GM19240 (cell line): ENCODE results near the gene TEX14.
"Not testable (repeated sequence)": the region's sequence is repeated elsewhere in the genome, so short reads cannot be mapped to it uniquely, and the experiment has no call there.

Experiments
- DNase-seq: peaks from one replicate; pipeline ENCODE4 v3.0.0; 2011; ENCODE audit warnings: low spot score; ENCODE audit not compliant: insufficient read length

TEX14 gene

GRCh38 chr17:58688521-58688920, 3.3 kb downstream of the TEX14 start:
- no peak for DNase-seq

DNA sequence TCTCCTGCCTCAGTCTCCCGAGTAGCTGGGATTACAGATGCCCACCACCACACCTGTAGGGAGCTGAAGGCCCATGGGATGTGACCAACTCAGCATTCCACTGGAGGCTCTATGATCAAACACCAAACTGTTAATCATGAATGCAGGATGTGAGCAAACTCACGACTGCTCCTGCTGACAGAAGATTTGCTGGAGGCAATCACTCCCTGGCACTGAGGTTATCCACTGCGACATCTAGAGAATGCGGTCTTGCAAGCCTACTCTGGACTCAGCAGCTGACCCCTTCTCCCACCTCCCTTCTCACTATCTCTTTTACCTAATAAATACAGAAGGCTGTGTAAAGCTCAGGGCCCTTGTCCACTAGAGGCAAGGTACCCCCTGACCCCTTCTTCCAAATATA, 4.9 kb downstream of the TEX14 start:
- no peak for DNase-seq

- not testable (repeated sequence) for DNase-seq
These were observed 7.4 kb downstream of the TEX14 start for GRCh38 chr17:58684462-58684861.

DNA sequence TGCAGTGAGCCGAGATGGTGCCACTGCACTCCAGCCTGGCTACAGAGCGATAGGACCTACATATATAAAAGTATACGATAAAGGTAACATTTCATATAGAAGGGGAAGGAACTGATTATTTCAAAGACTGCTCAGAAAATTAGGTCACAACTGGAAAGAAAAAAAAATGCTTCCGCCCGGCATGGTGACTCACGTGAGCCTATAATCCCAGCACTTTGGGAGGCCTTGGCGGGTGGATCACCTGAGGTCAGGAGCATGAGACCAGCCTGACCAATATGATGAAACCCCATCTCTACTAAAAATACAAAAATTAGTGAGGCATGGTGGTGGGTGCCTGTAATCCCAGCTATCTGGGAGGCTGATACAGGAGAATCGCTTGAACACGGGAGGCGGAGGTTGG, 7.8 kb downstream of the TEX14 start:
- no peak for DNase-seq

DNA sequence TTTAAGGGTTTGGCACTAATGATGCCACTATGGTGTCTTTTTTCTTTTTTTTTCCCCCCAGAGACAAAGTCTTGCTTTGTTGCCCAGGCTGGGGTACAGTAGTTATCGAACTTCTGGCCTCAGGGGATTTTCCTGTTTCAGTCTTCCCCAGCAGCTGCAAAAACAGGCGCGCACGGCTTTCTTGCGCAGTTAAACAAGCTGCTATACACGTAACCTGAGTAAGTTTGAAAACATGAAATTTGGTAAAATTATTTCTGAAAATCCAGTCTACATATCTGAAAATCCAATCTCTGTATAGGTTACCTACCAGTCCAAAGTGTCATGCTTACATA, 11.8 kb downstream of the TEX14 start:
- DNase-seq, result no peak

GRCh38 chr17:58679263-58680037, 12.4 kb downstream of the TEX14 start:
- DNase-seq, result no peak

GRCh38 chr17:58678287-58678686, 13.6 kb downstream of the TEX14 start:
- DNase-seq, result not testable (repeated sequence)

DNA sequence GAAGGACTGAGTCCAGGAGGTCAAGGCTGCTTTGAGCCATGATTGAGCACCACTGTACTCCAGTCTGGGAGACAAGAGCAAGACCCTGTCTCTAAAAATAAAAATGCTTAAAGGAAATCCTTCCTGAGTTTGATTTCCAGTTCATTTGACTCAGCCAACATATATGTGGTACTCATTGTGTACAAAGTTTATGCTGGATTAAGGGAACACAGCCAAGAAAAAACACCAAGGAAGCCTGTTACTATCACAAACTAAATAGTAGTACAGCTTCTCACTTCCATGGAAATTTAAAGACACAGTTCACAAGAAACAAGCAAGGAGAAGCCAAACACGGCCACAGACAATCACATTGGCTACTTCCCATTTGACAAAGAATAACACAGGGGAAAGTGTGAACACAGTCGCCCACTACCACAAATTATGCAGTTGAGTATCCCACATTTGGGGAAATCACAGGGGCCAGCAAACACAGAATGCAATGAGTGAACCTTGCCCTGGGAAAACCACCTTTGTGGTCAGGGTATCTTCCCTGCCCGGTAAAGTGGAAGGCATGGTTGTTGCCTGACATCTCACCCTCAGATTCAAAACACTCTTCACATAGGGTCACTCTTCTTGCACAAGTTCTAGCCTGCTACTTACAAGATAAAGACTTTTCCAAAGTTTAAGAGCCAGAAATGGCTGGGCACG, 14.5 kb downstream of the TEX14 start:
- DNase-seq, result no peak

- no peak for DNase-seq
These were observed 19.9 kb downstream of the TEX14 start for GRCh38 chr17:58671969-58672368.

GRCh38 chr17:58669853-58670252, 22.0 kb downstream of the TEX14 start:
- no peak for DNase-seq

DNA sequence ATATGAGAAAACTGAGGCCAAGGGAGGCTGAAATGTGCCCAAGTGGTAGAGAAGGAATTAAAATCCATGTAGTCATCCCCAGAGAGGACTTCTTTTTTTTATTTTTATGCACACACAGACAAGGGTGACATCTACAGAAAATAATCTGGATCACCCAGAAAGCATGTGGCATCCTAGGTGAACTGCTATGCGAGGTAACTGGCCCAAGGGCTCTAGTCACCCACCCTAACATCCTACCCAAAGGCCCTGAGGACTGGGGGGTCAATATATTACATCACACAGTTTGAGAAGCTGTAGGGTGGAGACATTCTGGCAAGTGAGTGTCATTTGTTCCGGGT, 23.3 kb downstream of the TEX14 start:
- DNase-seq, result no peak

DNA sequence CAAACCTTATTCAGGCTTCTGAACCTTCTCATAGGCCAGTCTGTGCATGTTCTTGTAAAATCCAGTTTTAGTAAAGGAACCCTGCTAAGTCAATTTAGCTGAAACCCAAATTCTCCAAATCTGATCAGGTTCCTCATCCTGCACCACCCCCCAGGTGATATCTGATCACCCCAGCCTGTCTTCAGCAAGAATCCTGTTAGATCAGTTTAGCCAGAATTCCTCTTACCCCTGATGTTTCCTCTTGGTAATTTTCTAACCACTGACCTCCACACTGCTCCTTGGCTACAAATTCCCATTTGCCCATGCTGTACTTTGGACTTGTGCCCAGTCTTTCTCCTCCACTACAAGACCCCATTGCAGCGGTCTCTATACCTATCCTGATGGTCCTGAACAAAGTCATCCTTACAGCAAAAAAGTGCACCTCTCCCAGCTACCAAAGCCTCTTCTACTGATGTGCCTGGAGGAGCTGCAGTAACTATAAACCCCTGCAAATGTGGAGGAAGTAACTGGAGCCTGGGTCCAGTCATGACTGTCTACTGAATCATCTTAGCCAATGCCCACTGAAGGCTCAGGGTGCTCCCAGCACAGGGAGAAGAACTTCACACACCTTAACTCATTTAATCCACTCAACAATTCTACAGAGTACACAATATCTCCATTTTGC, 23.8 kb downstream of the TEX14 start:
- no peak for DNase-seq

DNA sequence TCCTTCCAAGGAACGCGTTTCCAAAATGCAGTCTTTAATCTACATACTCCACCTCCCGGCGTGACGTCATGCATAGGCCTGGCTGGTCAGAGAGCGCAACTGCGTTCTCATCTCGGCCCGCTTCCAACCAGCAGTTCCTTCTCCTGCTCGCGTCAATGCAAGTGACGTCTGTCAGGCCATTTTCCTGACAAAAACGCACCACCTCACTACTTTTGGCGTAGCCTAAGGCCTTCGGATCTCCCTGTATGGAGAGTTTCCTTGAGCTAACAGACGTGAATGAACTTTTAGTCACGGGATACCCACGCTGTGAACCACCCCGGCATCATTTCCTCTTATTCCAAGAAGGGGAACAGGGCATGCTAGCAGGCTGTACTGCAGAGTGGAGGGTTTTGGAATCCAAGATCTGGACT, 25.0 kb downstream of the TEX14 start:
- DNase-seq, result no peak

DNA sequence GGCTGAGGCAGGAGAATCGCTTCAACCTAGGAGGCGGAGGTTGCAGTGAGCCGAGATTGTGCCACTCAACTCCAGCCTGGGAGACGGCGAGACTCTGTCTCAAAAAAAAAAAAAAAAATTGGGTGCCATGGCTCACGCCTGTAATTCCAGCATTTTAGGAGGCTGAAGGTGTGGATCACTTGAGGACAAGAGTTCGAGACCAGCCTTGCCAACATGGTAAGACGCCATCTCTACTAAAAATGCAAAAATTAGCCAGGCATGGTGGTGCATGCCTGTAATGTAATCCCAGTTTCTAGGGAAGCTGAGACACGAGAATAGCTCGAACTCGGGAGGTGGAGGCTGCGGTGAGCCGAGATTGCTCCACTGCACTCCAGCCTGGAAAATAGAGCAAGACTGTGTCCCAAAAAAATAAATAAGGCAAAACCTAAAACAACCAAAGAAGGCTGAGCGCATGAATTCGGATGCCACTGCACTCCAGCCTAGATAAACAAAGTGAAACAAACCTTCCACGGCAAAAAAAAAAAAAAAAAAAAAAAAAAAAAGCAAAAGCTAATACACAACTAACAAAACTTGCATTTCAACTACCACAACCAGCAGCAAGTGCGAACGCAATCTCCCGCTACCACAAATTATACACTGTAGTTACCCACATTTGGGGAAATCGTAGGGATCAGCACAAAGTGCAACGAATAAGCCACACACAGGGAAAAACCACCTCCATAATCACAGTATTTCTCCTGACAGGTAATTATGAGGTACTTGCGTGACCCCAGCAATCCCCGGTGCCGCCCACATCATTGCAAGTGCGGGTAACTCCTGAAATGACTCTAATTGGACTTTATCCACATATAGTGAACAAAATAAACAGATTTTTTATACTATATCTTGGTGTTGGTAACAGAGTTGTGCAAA, 25.6 kb downstream of the TEX14 start:
- no peak for DNase-seq

- DNase-seq, result no peak
These were observed 27.5 kb downstream of the TEX14 start for GRCh38 chr17:58664302-58664701.

GRCh38 chr17:58661499-58661898, 30.3 kb downstream of the TEX14 start:
- DNase-seq, result no peak

GRCh38 chr17:58660621-58661020, 31.2 kb downstream of the TEX14 start:
- DNase-seq, result no peak

DNA sequence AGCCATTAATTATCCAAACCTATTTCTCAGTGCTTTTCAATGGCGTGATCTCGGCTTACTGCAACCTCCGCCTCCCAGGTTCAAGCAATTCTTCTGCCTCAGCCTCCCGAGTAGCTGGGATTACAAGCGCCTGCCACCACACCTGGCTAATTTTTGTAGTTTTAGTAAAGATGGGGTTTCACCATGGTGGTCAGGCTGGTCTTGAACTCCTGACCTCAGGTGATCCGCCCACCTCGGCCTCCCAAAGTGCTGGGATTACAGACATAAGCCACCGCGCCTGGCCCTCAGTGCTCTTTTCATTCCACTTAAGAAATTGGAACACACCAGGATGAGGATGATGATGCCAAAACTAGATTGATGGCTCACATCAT, 32.1 kb downstream of the TEX14 start:
- not testable (repeated sequence) for DNase-seq

DNA sequence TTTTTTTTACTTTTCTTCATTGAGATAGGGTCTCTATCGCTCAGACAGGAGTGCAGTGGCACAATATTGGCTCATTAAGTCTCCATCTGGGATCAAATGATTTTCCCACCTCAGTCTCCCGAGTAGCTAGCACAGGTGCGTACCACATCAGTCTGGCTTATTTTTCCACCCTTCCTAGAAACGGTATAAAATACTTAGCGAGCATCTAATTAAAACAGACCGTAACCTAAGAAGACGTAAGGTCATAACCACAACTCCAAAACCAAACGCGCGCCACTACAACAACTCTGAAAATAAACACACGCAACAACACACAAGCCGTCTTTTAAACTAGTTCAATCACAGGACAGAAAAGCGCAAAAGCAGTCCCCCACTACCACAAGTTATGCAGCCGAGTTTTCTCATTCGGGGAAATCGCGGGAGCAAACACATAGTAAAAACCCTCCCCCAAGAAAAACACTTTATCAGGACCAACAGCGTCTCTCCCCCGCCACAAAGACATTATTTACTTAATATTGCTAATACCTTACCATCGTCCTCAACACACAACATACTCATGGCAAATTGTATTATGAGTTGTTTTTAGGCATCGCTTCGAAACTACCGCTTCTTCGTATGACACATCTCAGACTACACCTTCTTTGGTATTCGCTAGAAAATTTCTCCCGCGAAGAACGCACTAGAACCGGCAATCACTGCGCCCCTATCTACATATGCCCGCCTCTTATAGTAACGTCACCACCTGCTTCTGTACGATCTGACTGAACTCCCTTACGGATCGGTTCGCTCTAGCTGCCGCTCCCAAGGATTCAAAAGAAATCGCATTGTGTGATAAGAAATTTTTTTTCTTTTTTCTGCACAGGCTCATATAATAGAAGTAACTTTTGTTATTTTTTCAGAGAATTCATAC, 32.8 kb downstream of the TEX14 start:
- DNase-seq, result peak; percentile 61

GRCh38 chr17:58657962-58658803, 33.7 kb downstream of the TEX14 start:
- DNase-seq, result not testable (repeated sequence)
